ENCODE data around the gene MAPK8IP2. TPM values are rescaled to one million over a fixed set of nuclear protein-coding genes. Genes with fewer than 3 reads are reported as not detected.
A peak's percentile ranks its signal among the peaks of the same experiment; 100 is the strongest.

MAPK8IP2 gene
- total RNA-seq, 1 experiment from 2014 or later: 6.4 TPM

DNA sequence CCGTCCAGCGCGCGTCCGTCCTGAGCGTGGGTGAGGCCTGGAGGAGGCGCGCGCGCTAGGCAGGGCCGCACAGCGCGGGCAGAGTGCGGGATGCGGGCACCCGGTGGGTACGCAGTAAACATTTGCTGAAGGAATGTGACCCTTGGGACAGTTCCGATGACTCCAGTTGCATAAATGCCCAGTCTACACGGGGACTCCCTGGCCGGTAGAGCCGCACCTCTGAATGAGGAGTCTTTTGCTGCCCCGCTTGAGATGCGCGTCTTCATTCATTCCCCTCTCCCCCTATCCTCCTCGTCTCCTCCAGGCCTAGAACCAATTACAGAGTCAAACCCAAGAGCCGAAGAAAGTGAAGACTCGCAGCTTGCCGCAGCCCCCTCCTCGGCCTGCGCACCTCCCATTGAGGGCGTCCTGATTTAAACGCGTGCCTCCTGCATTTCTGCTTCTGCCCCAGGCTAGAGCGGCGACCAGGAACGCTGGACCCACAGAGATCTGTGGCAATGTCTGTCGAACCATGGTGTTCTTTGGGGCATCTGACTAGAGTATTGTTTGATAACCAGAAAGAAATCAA lies 17.2 kb upstream of the MAPK8IP2 start:
- H3K36me3 ChIP-seq (ENCODE audit: control insufficient read depth in 1 of 2, insufficient read depth in 2 of 2, low read length in 2 of 2): no peaks in the 10 kb centered on the region; a peak in 1 of 4 replicates
- no peak overlapping the region for H2AFZ ChIP-seq (ENCODE audit: low read depth, low read length, poor library complexity, severe bottlenecking)
- DNase-seq (ENCODE audit: low read depth, low spot score): no peak
- H3K27me3 ChIP-seq (ENCODE audit: insufficient read depth, low read length): no peaks in the 10 kb centered on the region
- no peaks in the 10 kb centered on the region for H4K20me1 ChIP-seq (ENCODE audit: insufficient read depth)
- POLR2A ChIA-PET: interaction anchor here (1.3 to 2.1 kb wide), 2 partner anchors 21 to 58 kb away, joined by 8 read pairs; partner anchors contain the start of genes SCO2 and SYCE3
- peak overlapping the region; percentile 90 for H3K9ac ChIP-seq (ENCODE audit: low read length)
- H3K79me2 ChIP-seq (ENCODE audit: insufficient read depth, low read length): peaks cover 17% of the 10 kb centered on the region; the same call in 1 of the 2 replicates
- intact Hi-C loops (cut with micrococcal nuclease): loop anchor here (2.0 kb wide), 1 partner anchor 29 kb away; no protein-coding TSS in a partner anchor
- H3K4me1 ChIP-seq (ENCODE audit: control insufficient read depth in 1 of 2, insufficient read depth in 2 of 2, low read length in 2 of 2): peaks cover 5 to 28% of the 10 kb centered on the region in 2 experiments
- H3K4me2 ChIP-seq (ENCODE audit: low read length): peak overlapping the region; percentile 97
- H3K27ac ChIP-seq (ENCODE audit: low read depth, low read length): peak overlapping the region; percentile 99
- peak overlapping the region; percentile 86 to 90 for H3K4me3 ChIP-seq (replicated peaks in 1 of 2; ENCODE audit: low read depth in 1 of 2, low read length in 2 of 2)
- H3K9me2 ChIP-seq (ENCODE audit: insufficient read depth): no peaks in the 10 kb centered on the region
- BruUV-seq (replicated peaks): no TSS peak
- ATAC-seq: peak; percentile 41
- RAD21 ChIA-PET (ENCODE audit: low non-redundant PET in 1 of 2, low total read pairs in 2 of 2, uncharacterized antibody in 2 of 2, unreplicated experiment in 2 of 2): no interaction called here
- H3K9me3 ChIP-seq (ENCODE audit: control insufficient read depth in 1 of 2, insufficient read depth in 1 of 2, low read depth in 1 of 2, low read length in 2 of 2): no peaks in the 10 kb centered on the region
- CTCF ChIA-PET: interaction anchor here (1.4 to 1.6 kb wide), 2 partner anchors 21 to 37 kb away, joined by 3 to 4 read pairs; partner anchors contain the start of gene SYCE3
- TF ChIP-seq POLR2A (IDR thresholded peaks at IDR 0.05; ENCODE audit: borderline replicate concordance, extremely low read depth, insufficient read depth, insufficient read length): no peak
- TF ChIP-seq EZH2phosphoT487 (IDR thresholded peaks at IDR 0.05; ENCODE audit: borderline replicate concordance): no peak
- TF ChIP-seq, protein P1, sequence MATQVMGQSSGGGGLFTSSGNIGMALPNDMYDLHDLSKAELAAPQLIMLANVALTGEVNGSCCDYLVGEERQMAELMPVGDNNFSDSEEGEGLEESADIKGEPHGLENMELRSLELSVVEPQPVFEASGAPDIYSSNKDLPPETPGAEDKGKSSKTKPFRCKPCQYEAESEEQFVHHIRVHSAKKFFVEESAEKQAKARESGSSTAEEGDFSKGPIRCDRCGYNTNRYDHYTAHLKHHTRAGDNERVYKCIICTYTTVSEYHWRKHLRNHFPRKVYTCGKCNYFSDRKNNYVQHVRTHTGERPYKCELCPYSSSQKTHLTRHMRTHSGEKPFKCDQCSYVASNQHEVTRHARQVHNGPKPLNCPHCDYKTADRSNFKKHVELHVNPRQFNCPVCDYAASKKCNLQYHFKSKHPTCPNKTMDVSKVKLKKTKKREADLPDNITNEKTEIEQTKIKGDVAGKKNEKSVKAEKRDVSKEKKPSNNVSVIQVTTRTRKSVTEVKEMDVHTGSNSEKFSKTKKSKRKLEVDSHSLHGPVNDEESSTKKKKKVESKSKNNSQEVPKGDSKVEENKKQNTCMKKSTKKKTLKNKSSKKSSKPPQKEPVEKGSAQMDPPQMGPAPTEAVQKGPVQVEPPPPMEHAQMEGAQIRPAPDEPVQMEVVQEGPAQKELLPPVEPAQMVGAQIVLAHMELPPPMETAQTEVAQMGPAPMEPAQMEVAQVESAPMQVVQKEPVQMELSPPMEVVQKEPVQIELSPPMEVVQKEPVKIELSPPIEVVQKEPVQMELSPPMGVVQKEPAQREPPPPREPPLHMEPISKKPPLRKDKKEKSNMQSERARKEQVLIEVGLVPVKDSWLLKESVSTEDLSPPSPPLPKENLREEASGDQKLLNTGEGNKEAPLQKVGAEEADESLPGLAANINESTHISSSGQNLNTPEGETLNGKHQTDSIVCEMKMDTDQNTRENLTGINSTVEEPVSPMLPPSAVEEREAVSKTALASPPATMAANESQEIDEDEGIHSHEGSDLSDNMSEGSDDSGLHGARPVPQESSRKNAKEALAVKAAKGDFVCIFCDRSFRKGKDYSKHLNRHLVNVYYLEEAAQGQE (IDR thresholded peaks at IDR 0.05; ENCODE audit: low read depth): no peak
- no peak for TF ChIP-seq POLR2AphosphoS5 (IDR thresholded peaks at IDR 0.05; ENCODE audit: low read depth, low read length)
- no peak for TF ChIP-seq SP1 (IDR thresholded peaks at IDR 0.05; ENCODE audit: low read depth)
- TF ChIP-seq JUND (IDR thresholded peaks at IDR 0.05): no peak
- TF ChIP-seq TCF7L2 (IDR thresholded peaks at IDR 0.05; ENCODE audit: borderline replicate concordance, extremely low read depth, insufficient read depth, insufficient read length): no peak
- no peak for TF ChIP-seq EZH2 (IDR thresholded peaks at IDR 0.05)
- TF ChIP-seq CEBPB (IDR thresholded peaks at IDR 0.05; ENCODE audit: low read depth): no peak
- TF ChIP-seq, protein P2, sequence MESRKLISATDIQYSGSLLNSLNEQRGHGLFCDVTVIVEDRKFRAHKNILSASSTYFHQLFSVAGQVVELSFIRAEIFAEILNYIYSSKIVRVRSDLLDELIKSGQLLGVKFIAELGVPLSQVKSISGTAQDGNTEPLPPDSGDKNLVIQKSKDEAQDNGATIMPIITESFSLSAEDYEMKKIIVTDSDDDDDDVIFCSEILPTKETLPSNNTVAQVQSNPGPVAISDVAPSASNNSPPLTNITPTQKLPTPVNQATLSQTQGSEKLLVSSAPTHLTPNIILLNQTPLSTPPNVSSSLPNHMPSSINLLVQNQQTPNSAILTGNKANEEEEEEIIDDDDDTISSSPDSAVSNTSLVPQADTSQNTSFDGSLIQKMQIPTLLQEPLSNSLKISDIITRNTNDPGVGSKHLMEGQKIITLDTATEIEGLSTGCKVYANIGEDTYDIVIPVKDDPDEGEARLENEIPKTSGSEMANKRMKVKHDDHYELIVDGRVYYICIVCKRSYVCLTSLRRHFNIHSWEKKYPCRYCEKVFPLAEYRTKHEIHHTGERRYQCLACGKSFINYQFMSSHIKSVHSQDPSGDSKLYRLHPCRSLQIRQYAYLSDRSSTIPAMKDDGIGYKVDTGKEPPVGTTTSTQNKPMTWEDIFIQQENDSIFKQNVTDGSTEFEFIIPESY (IDR thresholded peaks at IDR 0.05; ENCODE audit: extremely low read depth, insufficient replicate concordance, low read length): no peak
- TF ChIP-seq SRF (IDR thresholded peaks at IDR 0.05; ENCODE audit: low read depth): no peak
- no peak for TF ChIP-seq RAD21 (IDR thresholded peaks at IDR 0.05; ENCODE audit: low read depth)
- 0 out of 2 replicates have a peak, but pooled peaks have one; percentile 40 for TF ChIP-seq SIN3A (IDR thresholded peaks at IDR 0.05; ENCODE audit: low read depth)
- TF ChIP-seq, protein P3, sequence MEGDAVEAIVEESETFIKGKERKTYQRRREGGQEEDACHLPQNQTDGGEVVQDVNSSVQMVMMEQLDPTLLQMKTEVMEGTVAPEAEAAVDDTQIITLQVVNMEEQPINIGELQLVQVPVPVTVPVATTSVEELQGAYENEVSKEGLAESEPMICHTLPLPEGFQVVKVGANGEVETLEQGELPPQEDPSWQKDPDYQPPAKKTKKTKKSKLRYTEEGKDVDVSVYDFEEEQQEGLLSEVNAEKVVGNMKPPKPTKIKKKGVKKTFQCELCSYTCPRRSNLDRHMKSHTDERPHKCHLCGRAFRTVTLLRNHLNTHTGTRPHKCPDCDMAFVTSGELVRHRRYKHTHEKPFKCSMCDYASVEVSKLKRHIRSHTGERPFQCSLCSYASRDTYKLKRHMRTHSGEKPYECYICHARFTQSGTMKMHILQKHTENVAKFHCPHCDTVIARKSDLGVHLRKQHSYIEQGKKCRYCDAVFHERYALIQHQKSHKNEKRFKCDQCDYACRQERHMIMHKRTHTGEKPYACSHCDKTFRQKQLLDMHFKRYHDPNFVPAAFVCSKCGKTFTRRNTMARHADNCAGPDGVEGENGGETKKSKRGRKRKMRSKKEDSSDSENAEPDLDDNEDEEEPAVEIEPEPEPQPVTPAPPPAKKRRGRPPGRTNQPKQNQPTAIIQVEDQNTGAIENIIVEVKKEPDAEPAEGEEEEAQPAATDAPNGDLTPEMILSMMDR (IDR thresholded peaks at IDR 0.05 in 2 of 3, conservative IDR thresholded peaks at IDR 0.05 in 1 of 3; ENCODE audit: borderline replicate concordance in 1 of 3, insufficient read depth in 1 of 3, low read depth in 2 of 3, low read length in 2 of 3): no peak
- TF ChIP-seq EGR1 (IDR thresholded peaks at IDR 0.05; ENCODE audit: low read depth): no peak; the same call in 1 of the 2 replicates
- no peak for TF ChIP-seq FOSL1 (IDR thresholded peaks at IDR 0.05; ENCODE audit: low read depth)
- TF ChIP-seq YY1 (IDR thresholded peaks at IDR 0.05; ENCODE audit: extremely low read depth, insufficient replicate concordance, low read depth, low read length): no peak
- TF ChIP-seq, protein P4, sequence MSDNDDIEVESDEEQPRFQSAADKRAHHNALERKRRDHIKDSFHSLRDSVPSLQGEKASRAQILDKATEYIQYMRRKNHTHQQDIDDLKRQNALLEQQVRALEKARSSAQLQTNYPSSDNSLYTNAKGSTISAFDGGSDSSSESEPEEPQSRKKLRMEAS (IDR thresholded peaks at IDR 0.05): peak; percentile 46
- TF ChIP-seq ZFX (IDR thresholded peaks at IDR 0.05): peak; percentile 89
- no peak for TF ChIP-seq ZNF274 (IDR thresholded peaks at IDR 0.05; ENCODE audit: low read depth, low read length)
